ENCODE measurements around the gene GLB1L. TPM values are rescaled to one million over a fixed set of nuclear protein-coding genes. Genes with fewer than 3 reads are reported as not detected.

The GLB1L gene
- total and polyA plus RNA-seq, 2 of the 8 experiments (the other 6 are each of a cell fraction or from before 2014, with no cell fraction given) = 3.7 to 4.0 TPM

DNA sequence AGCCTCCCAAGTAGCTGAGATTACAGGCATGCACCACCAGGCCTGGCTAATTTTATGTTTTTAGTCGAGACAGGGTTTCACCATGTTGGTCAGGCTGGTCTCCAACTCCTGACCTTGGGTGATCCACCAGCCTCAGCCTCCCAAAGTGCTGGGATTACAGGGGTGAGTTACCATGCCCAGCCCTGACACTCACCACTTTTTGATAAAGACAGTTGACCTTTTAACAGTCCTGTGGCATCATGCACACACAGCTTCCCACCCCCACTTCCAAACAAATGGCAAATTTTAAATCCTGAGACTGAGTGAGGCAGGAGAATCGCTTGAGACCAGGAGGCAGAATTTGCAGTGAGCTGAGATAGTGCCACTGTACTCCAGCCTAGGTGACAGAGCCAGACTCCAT is 27.8 kb upstream of the GLB1L start:
- no peaks in the 10 kb centered on the region for H3K79me2 ChIP-seq (ENCODE audit: control insufficient read depth in 1 of 2, insufficient read depth in 2 of 2, low read length in 2 of 2)
- no peak overlapping the region for H3K23ac ChIP-seq (ENCODE audit: insufficient read length)
- TF ChIP-seq TEAD4 (IDR thresholded peaks at IDR 0.05; ENCODE audit: low read depth, low read length) = no peak
- no peak for TF ChIP-seq CREB1 (IDR thresholded peaks at IDR 0.05)
- no peak for TF ChIP-seq NANOG (IDR thresholded peaks at IDR 0.05; ENCODE audit: insufficient read depth, low read depth, low read length, poor library complexity, severe bottlenecking)
- no peak for TF ChIP-seq EZH2 (IDR thresholded peaks at IDR 0.05; ENCODE audit: low read depth, low read length, severe bottlenecking)
- no peak for TF ChIP-seq HDAC6 (IDR thresholded peaks at IDR 0.05; ENCODE audit: low read depth, low read length)
- no peak overlapping the region for H2BK5ac ChIP-seq (ENCODE audit: low read depth, low read length)
- 77% methylated on average over 2 of the region's 2 CpGs; no CpG with 5 or more reads in 1 of the 2 experiments for WGBS, 2 experiments (ENCODE audit: extremely low coverage in 1 of 2, insufficient coverage in 1 of 2, insufficient read length in 1 of 2, insufficient replicate concordance in 2 of 2, low coverage in 1 of 2, low lambda C conversion rate in 2 of 2, missing lambda C conversion rate in 1 of 2)
- no peak overlapping the region for H2BK15ac ChIP-seq (ENCODE audit: low read length)
- no peaks in the 10 kb centered on the region; the same call in 1 of the 2 replicates for H3K23me2 ChIP-seq (ENCODE audit: low read depth, low read length)
- H4K8ac ChIP-seq (ENCODE audit: extremely low read depth, insufficient read depth, low read length) = no peak overlapping the region
- H2AK5ac ChIP-seq (ENCODE audit: low read depth, low read length) = no peak overlapping the region
- H3K4me2 ChIP-seq (ENCODE audit: insufficient read depth in 1 of 2, low read depth in 2 of 2, low read length in 2 of 2) = no peak overlapping the region
- H3K4me1 ChIP-seq (replicated peaks in 1 of 4; ENCODE audit: control insufficient read depth in 3 of 4, insufficient read depth in 4 of 4, low read length in 3 of 4) = peaks cover 2 to 6% (median 4%) of the 10 kb centered on the region in 4 experiments
- no peak overlapping the region for H3K9ac ChIP-seq (replicated peaks in 1 of 4; ENCODE audit: extremely low read depth in 1 of 4, low read depth in 3 of 4, low read length in 3 of 4)
- FAIRE-seq (no peak), DNase-seq (ENCODE audit: low read depth in 1 of 2, low spot score in 2 of 2) (no peak)
- no peaks in the 10 kb centered on the region for H3K36me3 ChIP-seq (ENCODE audit: control insufficient read depth in 2 of 4, insufficient read depth in 4 of 4, low read length in 3 of 4)
- H4K20me1 ChIP-seq (replicated peaks in 1 of 2; ENCODE audit: control insufficient read depth in 1 of 2, insufficient read depth in 2 of 2, low read length in 2 of 2) = no peaks in the 10 kb centered on the region
- H3K56ac ChIP-seq (replicated peaks; ENCODE audit: insufficient read length, low read depth, low read length) = no peak overlapping the region
- H4K91ac ChIP-seq (replicated peaks; ENCODE audit: insufficient read length, low read length) = no peak overlapping the region
- ChIA-PET CTCF (ENCODE audit: partially characterized antibody) (interaction anchor here (1.3 to 2.9 kb wide), 3 partner anchors 11 to 26 kb away, joined by 3 to 12 read pairs (median 8); no protein-coding TSS in a partner anchor), POLR2A (ENCODE audit: partially characterized antibody) (interaction anchor here (1.7 kb wide), 1 partner anchor 10 kb away, joined by 6 read pairs; no protein-coding TSS in a partner anchor)
- no peak overlapping the region for H3K18ac ChIP-seq (ENCODE audit: extremely low read depth, low read length)
- no peak overlapping the region for H3K14ac ChIP-seq (ENCODE audit: insufficient read length)
- H2BK20ac ChIP-seq (ENCODE audit: low read length) = no peak overlapping the region
- no peak overlapping the region for H4K5ac ChIP-seq (ENCODE audit: insufficient read length, low read depth, low read length)
- H3K79me1 ChIP-seq (ENCODE audit: low read depth, low read length) = no peaks in the 10 kb centered on the region
- no peaks in the 10 kb centered on the region for H3K9me3 ChIP-seq (ENCODE audit: insufficient read depth in 2 of 2, low read depth in 1 of 2, low read length in 1 of 2)
- H3K4me3 ChIP-seq (ENCODE audit: extremely low read depth in 1 of 4, insufficient read depth in 2 of 4, low read depth in 3 of 4, low read length in 4 of 4) = no peak overlapping the region
- peaks cover 0 to 3% (median 0%) of the 10 kb centered on the region in 4 experiments; a peak in 3 of 7 replicates for H3K27me3 ChIP-seq (replicated peaks in 1 of 4; ENCODE audit: control insufficient read depth in 3 of 4, extremely low read depth in 1 of 4, insufficient read depth in 3 of 4, low read length in 3 of 4)
- H2AFZ ChIP-seq (ENCODE audit: low read length) = no peak overlapping the region
- no peak overlapping the region for H2BK12ac ChIP-seq (ENCODE audit: low read depth, low read length)
- no peak overlapping the region for H3K27ac ChIP-seq (ENCODE audit: low read depth, low read length)
- H3K4ac ChIP-seq (replicated peaks; ENCODE audit: insufficient read length, low read depth, low read length) = no peak overlapping the region
- no peak overlapping the region for H2BK120ac ChIP-seq (replicated peaks; ENCODE audit: low read depth, low read length)
